SK-N-SH treated with all-trans-retinoic acid at 6 μM for 48 hours (cell line): ENCODE data around the gene ADGRF4.

Source experiments
- ATAC-seq: fragments of 200-7000 bp; cut with Tn5 transposase; 3 replicates; pipeline ENCODE4 v1.9.1; 2020; ENCODE audit warnings: mild to moderate bottlenecking, moderate library complexity
- ARNTL ChIP-seq: fragments of 450-650 bp; formaldehyde crosslinking; IDR thresholded peaks from 2 replicates; pipeline ENCODE4 v1.5.0; 2020; ENCODE audit warnings: low read depth, mild to moderate bottlenecking, moderate library complexity, borderline replicate concordance
- BACH2 ChIP-seq: fragments of 250-450 bp; sonication (Bioruptor Pico); IDR thresholded peaks from 2 replicates; pipeline ENCODE4 v1.9.0; 2021; ENCODE audit warnings: mild to moderate bottlenecking, borderline replicate concordance
- CSDC2 ChIP-seq: fragments of 250-450 bp; sonication (Bioruptor Pico); IDR thresholded peaks from 2 replicates; pipeline ENCODE4 v1.5.0; 2020; ENCODE audit warnings: mild to moderate bottlenecking, moderate library complexity
- ESRRG ChIP-seq: fragments of 250-450 bp; sonication (Bioruptor Pico); IDR thresholded peaks from 2 replicates; pipeline ENCODE4 v1.6.1; 2021; ENCODE audit warnings: mild to moderate bottlenecking
- GLIS3 ChIP-seq: fragments of 250-450 bp; sonication (Bioruptor Pico); IDR thresholded peaks from 2 replicates; pipeline ENCODE4 v1.5.0; 2020; ENCODE audit warnings: mild to moderate bottlenecking, moderate library complexity
- ISL1 ChIP-seq: fragments of 250-450 bp; sonication (Bioruptor Pico); IDR thresholded peaks from 2 replicates; pipeline ENCODE4 v2.1.2; 2022; ENCODE audit warnings: mild to moderate bottlenecking, moderate library complexity
- OSR1 ChIP-seq: fragments of 250-450 bp; sonication (Bioruptor Pico); IDR thresholded peaks from 2 replicates; pipeline ENCODE4 v1.8.0; 2022; ENCODE audit warnings: moderate library complexity, mild to moderate bottlenecking, inconsistent platforms
- PPARA ChIP-seq: fragments of 250-450 bp; sonication (Bioruptor Pico); IDR thresholded peaks from 2 replicates; pipeline ENCODE4 v1.5.0; 2020; ENCODE audit warnings: mild to moderate bottlenecking, borderline replicate concordance
- RARB ChIP-seq: fragments of 250-450 bp; sonication (Bioruptor Pico); IDR thresholded peaks from 2 replicates; pipeline ENCODE4 v1.8.0; 2021; ENCODE audit warnings: mild to moderate bottlenecking, moderate library complexity
- SNAI2 ChIP-seq: fragments of 250-450 bp; sonication (Bioruptor Pico); IDR thresholded peaks from 2 replicates; pipeline ENCODE4 v1.5.0; 2020; ENCODE audit warnings: mild to moderate bottlenecking, moderate library complexity
- TCF4 ChIP-seq: fragments of 250-450 bp; sonication (Bioruptor Pico); IDR thresholded peaks from 2 replicates; pipeline ENCODE4 v1.8.0; 2021; ENCODE audit warnings: mild to moderate bottlenecking, moderate library complexity, borderline replicate concordance
- TOX ChIP-seq: fragments of 250-450 bp; sonication (Bioruptor Pico); IDR thresholded peaks from 2 replicates; pipeline ENCODE4 v1.8.0; 2021; ENCODE audit warnings: mild to moderate bottlenecking, moderate library complexity, borderline replicate concordance
- ZC3H10 ChIP-seq: fragments of 250-450 bp; sonication (Bioruptor Pico); IDR thresholded peaks from 2 replicates; pipeline ENCODE4 v1.5.1; 2021; ENCODE audit warnings: mild to moderate bottlenecking, moderate library complexity
- ZFP3 ChIP-seq: fragments of 250-450 bp; sonication (Bioruptor Pico); IDR thresholded peaks from 2 replicates; pipeline ENCODE4 v1.5.0; 2020; ENCODE audit warnings: mild to moderate bottlenecking, moderate library complexity
- ZFP30 ChIP-seq: fragments of 450-650 bp; formaldehyde crosslinking; IDR thresholded peaks from 2 replicates; pipeline ENCODE4 v1.5.0; 2022; ENCODE audit warnings: mild to moderate bottlenecking, moderate library complexity
- ZNF565 ChIP-seq: fragments of 450-650 bp; formaldehyde crosslinking; conservative IDR thresholded peaks from 2 replicates; pipeline ENCODE4 v1.5.0; 2020; ENCODE audit warnings: low read depth, mild to moderate bottlenecking, moderate library complexity
- ZNF8 ChIP-seq: fragments of 450-650 bp; formaldehyde crosslinking; IDR thresholded peaks from 2 replicates; pipeline ENCODE4 v1.5.0; 2020; ENCODE audit warnings: mild to moderate bottlenecking, moderate library complexity
- TF ChIP-seq, protein P1 (sequence below): fragments of 250-450 bp; sonication (Bioruptor Pico); IDR thresholded peaks from 2 replicates; pipeline ENCODE4 v1.8.0; 2021; ENCODE audit warnings: low read depth, mild to moderate bottlenecking, moderate library complexity, borderline replicate concordance
- TF ChIP-seq, protein P2 (sequence below): fragments of 250-450 bp; sonication (Bioruptor Pico); IDR thresholded peaks from 2 replicates; pipeline ENCODE4 v1.5.1; 2021; ENCODE audit warnings: mild to moderate bottlenecking, moderate library complexity
- TF ChIP-seq, protein P3 (sequence below): fragments of 250-450 bp; sonication (Bioruptor Pico); IDR thresholded peaks from 2 replicates; pipeline ENCODE4 v1.5.1; 2020; ENCODE audit warnings: low read depth, mild to moderate bottlenecking, moderate library complexity
- TF ChIP-seq, protein P4 (sequence below): fragments of 250-450 bp; sonication (Bioruptor Pico); IDR thresholded peaks from 2 replicates; pipeline ENCODE4 v1.5.0; 2020; ENCODE audit warnings: mild to moderate bottlenecking, moderate library complexity

ADGRF4 gene

DNA sequence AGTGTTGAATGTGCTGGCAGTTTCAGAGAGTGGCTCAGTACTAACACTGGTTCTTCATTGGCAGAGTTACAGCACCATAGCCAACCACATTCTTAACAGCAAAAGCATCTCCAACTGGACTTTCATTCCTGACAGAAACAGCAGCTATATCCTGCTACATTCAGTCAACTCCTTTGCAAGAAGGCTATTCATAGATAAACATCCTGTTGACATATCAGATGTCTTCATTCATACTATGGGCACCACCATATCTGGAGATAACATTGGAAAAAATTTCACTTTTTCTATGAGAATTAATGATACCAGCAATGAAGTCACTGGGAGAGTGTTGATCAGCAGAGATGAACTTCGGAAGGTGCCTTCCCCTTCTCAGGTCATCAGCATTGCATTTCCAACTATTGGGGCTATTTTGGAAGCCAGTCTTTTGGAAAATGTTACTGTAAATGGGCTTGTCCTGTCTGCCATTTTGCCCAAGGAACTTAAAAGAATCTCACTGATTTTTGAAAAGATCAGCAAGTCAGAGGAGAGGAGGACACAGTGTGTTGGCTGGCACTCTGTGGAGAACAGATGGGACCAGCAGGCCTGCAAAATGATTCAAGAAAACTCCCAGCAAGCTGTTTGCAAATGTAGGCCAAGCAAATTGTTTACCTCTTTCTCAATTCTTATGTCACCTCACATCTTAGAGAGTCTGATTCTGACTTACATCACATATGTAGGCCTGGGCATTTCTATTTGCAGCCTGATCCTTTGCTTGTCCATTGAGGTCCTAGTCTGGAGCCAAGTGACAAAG, 17.0 kb upstream of the ADGRF4 start:
- TF ChIP-seq ARNTL (CRISPR knock-in tag) (no peak), ZFP30 (CRISPR knock-in tag) (no peak), TOX (no peak), RARB (CRISPR knock-in tag) (no peak), GLIS3 (CRISPR knock-in tag) (no peak), CSDC2 (CRISPR knock-in tag) (no peak), ZC3H10 (CRISPR knock-in tag) (no peak), BACH2 (CRISPR knock-in tag) (no peak), SNAI2 (CRISPR knock-in tag) (no peak), ZFP3 (no peak), ZNF8 (CRISPR knock-in tag) (no peak), ISL1 (CRISPR knock-in tag) (no peak), PPARA (CRISPR knock-in tag) (no peak), ZNF565 (CRISPR knock-in tag) (no peak), TCF4 (no peak), ESRRG (CRISPR knock-in tag) (no peak), OSR1 (CRISPR knock-in tag) (no peak)
- TF ChIP-seq, protein P1, sequence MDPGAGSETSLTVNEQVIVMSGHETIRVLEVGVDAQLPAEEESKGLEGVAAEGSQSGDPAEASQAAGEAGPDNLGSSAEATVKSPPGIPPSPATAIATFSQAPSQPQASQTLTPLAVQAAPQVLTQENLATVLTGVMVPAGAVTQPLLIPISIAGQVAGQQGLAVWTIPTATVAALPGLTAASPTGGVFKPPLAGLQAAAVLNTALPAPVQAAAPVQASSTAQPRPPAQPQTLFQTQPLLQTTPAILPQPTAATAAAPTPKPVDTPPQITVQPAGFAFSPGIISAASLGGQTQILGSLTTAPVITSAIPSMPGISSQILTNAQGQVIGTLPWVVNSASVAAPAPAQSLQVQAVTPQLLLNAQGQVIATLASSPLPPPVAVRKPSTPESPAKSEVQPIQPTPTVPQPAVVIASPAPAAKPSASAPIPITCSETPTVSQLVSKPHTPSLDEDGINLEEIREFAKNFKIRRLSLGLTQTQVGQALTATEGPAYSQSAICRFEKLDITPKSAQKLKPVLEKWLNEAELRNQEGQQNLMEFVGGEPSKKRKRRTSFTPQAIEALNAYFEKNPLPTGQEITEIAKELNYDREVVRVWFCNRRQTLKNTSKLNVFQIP (CRISPR knock-in tag), result no peak
- TF ChIP-seq, protein P2, sequence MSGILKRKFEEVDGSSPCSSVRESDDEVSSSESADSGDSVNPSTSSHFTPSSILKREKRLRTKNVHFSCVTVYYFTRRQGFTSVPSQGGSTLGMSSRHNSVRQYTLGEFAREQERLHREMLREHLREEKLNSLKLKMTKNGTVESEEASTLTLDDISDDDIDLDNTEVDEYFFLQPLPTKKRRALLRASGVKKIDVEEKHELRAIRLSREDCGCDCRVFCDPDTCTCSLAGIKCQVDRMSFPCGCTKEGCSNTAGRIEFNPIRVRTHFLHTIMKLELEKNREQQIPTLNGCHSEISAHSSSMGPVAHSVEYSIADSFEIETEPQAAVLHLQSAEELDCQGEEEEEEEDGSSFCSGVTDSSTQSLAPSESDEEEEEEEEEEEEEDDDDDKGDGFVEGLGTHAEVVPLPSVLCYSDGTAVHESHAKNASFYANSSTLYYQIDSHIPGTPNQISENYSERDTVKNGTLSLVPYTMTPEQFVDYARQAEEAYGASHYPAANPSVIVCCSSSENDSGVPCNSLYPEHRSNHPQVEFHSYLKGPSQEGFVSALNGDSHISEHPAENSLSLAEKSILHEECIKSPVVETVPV (CRISPR knock-in tag), result no peak
- TF ChIP-seq, protein P3, sequence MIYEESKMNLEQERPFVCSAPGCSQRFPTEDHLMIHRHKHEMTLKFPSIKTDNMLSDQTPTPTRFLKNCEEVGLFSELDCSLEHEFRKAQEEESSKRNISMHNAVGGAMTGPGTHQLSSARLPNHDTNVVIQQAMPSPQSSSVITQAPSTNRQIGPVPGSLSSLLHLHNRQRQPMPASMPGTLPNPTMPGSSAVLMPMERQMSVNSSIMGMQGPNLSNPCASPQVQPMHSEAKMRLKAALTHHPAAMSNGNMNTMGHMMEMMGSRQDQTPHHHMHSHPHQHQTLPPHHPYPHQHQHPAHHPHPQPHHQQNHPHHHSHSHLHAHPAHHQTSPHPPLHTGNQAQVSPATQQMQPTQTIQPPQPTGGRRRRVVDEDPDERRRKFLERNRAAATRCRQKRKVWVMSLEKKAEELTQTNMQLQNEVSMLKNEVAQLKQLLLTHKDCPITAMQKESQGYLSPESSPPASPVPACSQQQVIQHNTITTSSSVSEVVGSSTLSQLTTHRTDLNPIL (CRISPR knock-in tag), result no peak
- no peak for ATAC-seq

DNA sequence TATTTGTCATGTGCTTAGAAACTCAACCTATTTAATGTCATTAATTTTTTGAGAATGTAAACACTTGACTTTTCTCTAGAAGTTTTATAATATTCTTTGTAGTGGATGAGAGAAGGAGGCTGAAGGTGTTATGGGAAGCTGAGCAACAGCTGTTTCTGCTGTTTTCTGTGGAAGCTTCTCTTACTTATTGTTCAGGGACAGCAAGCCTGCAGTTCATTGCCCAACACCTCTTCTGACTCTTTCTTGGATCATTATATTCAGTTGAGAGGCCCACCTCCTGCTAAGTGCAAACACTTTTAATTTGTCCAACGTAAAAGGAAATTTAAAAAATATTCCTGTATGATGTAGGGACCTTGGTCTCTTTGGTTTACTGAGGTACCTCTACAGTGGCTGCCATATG, 12.0 kb upstream of the ADGRF4 start:
- ATAC-seq, result no peak
- TF ChIP-seq, protein P1 (CRISPR knock-in tag), result no peak
- no peak for TF ChIP-seq ARNTL (CRISPR knock-in tag)
- TF ChIP-seq OSR1 (CRISPR knock-in tag), result no peak
- TF ChIP-seq ZFP3, result no peak
- no peak for TF ChIP-seq BACH2 (CRISPR knock-in tag)
- TF ChIP-seq, protein P3 (CRISPR knock-in tag), result no peak
- TF ChIP-seq ZC3H10 (CRISPR knock-in tag), result no peak
- no peak for TF ChIP-seq RARB (CRISPR knock-in tag)
- TF ChIP-seq, protein P4, sequence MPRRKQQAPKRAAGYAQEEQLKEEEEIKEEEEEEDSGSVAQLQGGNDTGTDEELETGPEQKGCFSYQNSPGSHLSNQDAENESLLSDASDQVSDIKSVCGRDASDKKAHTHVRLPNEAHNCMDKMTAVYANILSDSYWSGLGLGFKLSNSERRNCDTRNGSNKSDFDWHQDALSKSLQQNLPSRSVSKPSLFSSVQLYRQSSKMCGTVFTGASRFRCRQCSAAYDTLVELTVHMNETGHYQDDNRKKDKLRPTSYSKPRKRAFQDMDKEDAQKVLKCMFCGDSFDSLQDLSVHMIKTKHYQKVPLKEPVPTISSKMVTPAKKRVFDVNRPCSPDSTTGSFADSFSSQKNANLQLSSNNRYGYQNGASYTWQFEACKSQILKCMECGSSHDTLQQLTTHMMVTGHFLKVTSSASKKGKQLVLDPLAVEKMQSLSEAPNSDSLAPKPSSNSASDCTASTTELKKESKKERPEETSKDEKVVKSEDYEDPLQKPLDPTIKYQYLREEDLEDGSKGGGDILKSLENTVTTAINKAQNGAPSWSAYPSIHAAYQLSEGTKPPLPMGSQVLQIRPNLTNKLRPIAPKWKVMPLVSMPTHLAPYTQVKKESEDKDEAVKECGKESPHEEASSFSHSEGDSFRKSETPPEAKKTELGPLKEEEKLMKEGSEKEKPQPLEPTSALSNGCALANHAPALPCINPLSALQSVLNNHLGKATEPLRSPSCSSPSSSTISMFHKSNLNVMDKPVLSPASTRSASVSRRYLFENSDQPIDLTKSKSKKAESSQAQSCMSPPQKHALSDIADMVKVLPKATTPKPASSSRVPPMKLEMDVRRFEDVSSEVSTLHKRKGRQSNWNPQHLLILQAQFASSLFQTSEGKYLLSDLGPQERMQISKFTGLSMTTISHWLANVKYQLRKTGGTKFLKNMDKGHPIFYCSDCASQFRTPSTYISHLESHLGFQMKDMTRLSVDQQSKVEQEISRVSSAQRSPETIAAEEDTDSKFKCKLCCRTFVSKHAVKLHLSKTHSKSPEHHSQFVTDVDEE (CRISPR knock-in tag), result no peak
- TF ChIP-seq ESRRG (CRISPR knock-in tag), result no peak
- no peak for TF ChIP-seq TOX
